Stomach (tissue), 9 donors: ENCODE data around the gene RPP38. TPM values are rescaled to one million over a fixed set of nuclear protein-coding genes. Genes with fewer than 3 reads are reported as not detected.

Source experiments
- DNase-seq, 2 donors: peaks; one replicate each; pipeline versions ENCODE4 v3.0.0 to v3.0.0-alpha.2; 2013 to 2019
- H3K27ac ChIP-seq, 5 donors: fragments of 200-600 bp in 4 of 5; sonication (generic) in 4 of 5; one replicate each; pipeline ENCODE4 v1.5.1; 2013 to 2019; ENCODE audit warnings: mild to moderate bottlenecking in 1 of 5, moderate library complexity in 1 of 5
- H3K27me3 ChIP-seq, 3 donors: fragments of 200-600 bp; sonication (generic); one replicate each; pipeline ENCODE4 v1.5.1; 2017 to 2019; ENCODE audit warnings: mixed run types in 1 of 3
- H3K36me3 ChIP-seq, 4 donors: fragments of 200-600 bp; sonication (generic); 1 replicate in 3 of 4; 2 replicates in 1 of 4; pipeline ENCODE4 v1.5.1; 2016 to 2019
- H3K4me1 ChIP-seq, 4 donors: fragments of 200-600 bp; sonication (generic); one replicate each; pipeline ENCODE4 v1.5.1; 2016 to 2019
- H3K4me3 ChIP-seq, 4 donors: fragments of 200-600 bp; sonication (generic) in 3 of 4; one replicate each; pipeline ENCODE4 v1.5.1; 2016 to 2019; ENCODE audit warnings: mild to moderate bottlenecking in 1 of 4
- H3K9me3 ChIP-seq, 4 donors: fragments of 200-600 bp; sonication (generic); one replicate each; pipeline ENCODE4 v1.5.1; 2016 to 2019
- CTCF ChIP-seq, 7 experiments: fragments of 450-650 bp in 4 of 7; fragments of 200-600 bp in 3 of 7; sonication (generic) in 3 of 7; IDR thresholded peaks; one replicate each; pipeline ENCODE4 v1.5.1; 2016 to 2019; ENCODE audit warnings: antibody characterized with exemption in 7 of 7, control low read depth in 2 of 7, mild to moderate bottlenecking in 1 of 7
- EP300 ChIP-seq: sonication (generic); formaldehyde crosslinking; IDR thresholded peaks from one replicate; pipeline ENCODE4 v1.6.1; 2017; ENCODE audit warnings: antibody characterized with exemption
- POLR2A ChIP-seq, 4 donors: fragments of 450-650 bp; IDR thresholded peaks; one replicate each; pipeline ENCODE4 v1.6.1; 2016; ENCODE audit warnings: antibody characterized with exemption in 4 of 4, control low read depth in 2 of 4, mild to moderate bottlenecking in 1 of 4, moderate library complexity in 1 of 4
- POLR2AphosphoS5 ChIP-seq, 3 donors: sonication (generic); formaldehyde crosslinking; IDR thresholded peaks; one replicate each; pipeline ENCODE4 v1.6.1; 2016; ENCODE audit warnings: antibody characterized with exemption in 3 of 3
- WGBS, 5 donors: extraction: QIAGEN DNeasy Blood & Tissue Kit in 3 of 5; methylation state at CpG; one replicate each; pipeline versions ENCODE4 v1.1.5 to v1.1.7; 2013 to 2018; 5-methylcytosine and 5-hydroxymethylcytosine counted together
- intact Hi-C: fragments of 100-400 bp; cut with DNase I; formaldehyde crosslinking; loops from one replicate; pipeline ENCODE4 v1.15.1; 2023; ENCODE audit warnings: low total_unique reads
- polyA plus RNA-seq, 3 donors: library from polyadenylated mRNA; stranded (reverse); fragments of 200-250 nt; gene quantifications; one replicate each; pipeline ENCODE4 v1.2.3, GENCODE V29; 2013
- total RNA-seq, 5 donors: library from RNA; depleted of rRNA; stranded (reverse); fragments of >200 nt; gene quantifications; one replicate each; pipeline versions ENCODE4 v1.1.0 to v1.2.3, GENCODE V29; 2014 to 2016
- donor health status: healthy with polysubstance abuse.
- donor health status: Bipolar disorder and iron deficiency.
- donor health status: healthy.

Gene RPP38
- total and polyA plus RNA-seq, 8 donors, result 4.5 to 29.4 (median 19.6) TPM; not detected in 1

GRCh38 chr10:15112657-15113056 lies 15.5 kb downstream of the RPP38 start:
- no peaks in the 10 kb centered on the region for H3K9me3 ChIP-seq
- no peaks in the 10 kb centered on the region for H3K4me1 ChIP-seq
- H3K27ac ChIP-seq, result no peak overlapping the region
- intact Hi-C loops, result no loop called here
- no peaks in the 10 kb centered on the region for H3K27me3 ChIP-seq
- no peak for DNase-seq
- 91 to 95% (median 93%) methylated on average over 13 of the region's 13 CpGs for WGBS, 5 donors
- H3K4me3 ChIP-seq, result no peak overlapping the region
- peaks cover 0 to 88% (median 77%) of the 10 kb centered on the region in 4 donors for H3K36me3 ChIP-seq
- TF ChIP-seq CTCF (IDR thresholded peaks at IDR 0.05) (no peak), POLR2AphosphoS5 (IDR thresholded peaks at IDR 0.05) (no peak), EP300 (no peak), POLR2A (IDR thresholded peaks at IDR 0.05) (no peak)

DNA sequence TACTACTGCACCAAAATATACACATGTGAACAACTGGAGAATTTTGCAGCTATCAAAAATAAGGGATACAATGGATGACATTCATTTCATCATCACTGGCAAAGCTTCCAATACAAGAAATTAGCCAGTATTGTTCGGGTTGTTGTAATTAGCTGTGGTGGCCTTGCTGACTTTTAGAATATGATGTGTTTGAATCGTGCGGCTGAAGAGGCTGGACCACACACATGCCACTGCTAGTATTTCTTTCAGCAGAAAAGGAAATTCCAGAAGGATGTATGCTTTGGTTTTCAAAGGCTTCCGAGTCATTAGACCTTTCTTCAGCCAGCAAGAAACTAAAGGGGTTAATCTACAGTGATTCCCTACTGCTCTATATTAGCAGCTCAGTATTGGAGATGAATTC lies 16.6 kb downstream of the RPP38 start:
- H3K36me3 ChIP-seq, result peaks cover 0 to 89% (median 77%) of the 10 kb centered on the region in 4 donors
- no peak for TF ChIP-seq EP300
- no peak for TF ChIP-seq CTCF (IDR thresholded peaks at IDR 0.05)
- H3K27ac ChIP-seq, result no peak overlapping the region
- intact Hi-C loops, result no loop called here
- no peaks in the 10 kb centered on the region for H3K27me3 ChIP-seq
- H3K9me3 ChIP-seq, result no peaks in the 10 kb centered on the region
- DNase-seq, result no peak
- H3K4me1 ChIP-seq, result no peaks in the 10 kb centered on the region
- WGBS, 5 donors, result 81 to 99% (median 95%) methylated on average over 4 of the region's 4 CpGs
- H3K4me3 ChIP-seq, result no peak overlapping the region

DNA sequence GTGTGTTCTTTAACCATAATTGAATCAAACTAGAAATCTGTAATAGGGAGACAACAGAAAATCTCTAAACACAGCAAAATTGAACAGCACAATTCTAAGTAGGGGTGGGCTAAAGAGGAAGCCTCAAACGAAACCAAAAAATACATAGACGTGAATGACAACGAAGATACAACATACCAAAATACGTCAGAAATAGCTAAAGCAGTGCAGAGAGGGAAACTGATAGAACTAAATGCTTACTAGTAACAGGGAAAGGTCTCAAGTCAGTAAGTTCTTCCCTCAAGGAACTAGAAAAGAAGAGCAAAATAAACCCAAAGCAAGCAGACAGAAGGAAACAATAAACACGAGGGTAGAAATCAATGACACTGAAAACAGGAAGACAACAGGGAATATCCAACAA lies 19.1 kb downstream of the RPP38 start:
- no peak for DNase-seq
- intact Hi-C loops, result no loop called here
- 91 to 98% (median 97%) methylated on average over 5 of the region's 5 CpGs for WGBS, 5 donors
- Histone ChIP-seq H3K36me3 (peaks cover 0 to 86% (median 74%) of the 10 kb centered on the region in 4 donors), H3K4me1 (no peaks in the 10 kb centered on the region), H3K27me3 (no peaks in the 10 kb centered on the region), H3K9me3 (no peaks in the 10 kb centered on the region), H3K4me3 (no peak overlapping the region), H3K27ac (no peak overlapping the region)
- TF ChIP-seq EP300, result no peak
- no peak for TF ChIP-seq POLR2AphosphoS5 (IDR thresholded peaks at IDR 0.05)
- TF ChIP-seq CTCF (IDR thresholded peaks at IDR 0.05), result no peak
- TF ChIP-seq POLR2A (IDR thresholded peaks at IDR 0.05), result no peak

DNA sequence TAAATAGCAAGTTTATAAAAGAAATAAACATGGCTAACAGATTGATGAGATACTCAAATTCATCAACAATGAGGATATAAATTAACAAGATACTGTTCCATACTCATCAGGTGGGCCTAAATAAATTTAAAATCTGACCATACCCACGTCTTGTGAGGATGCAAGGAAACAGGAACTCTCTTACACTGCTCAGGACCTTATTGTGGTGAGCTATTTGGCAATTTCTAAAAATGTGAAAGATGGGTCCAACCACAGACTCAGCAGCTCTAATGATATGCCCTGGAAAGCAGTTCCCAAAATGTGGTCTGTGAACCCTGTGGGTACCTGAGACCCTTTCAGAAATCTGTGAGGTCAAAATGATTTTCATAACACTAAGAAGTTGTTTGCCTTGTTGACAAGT lies 21.5 kb downstream of the RPP38 start:
- intact Hi-C loops, result no loop called here
- 75 to 100% (median 86%) methylated on average over 1 of the region's 1 CpG for WGBS, 5 donors

More for the DNA sequence above, 21.5 kb downstream of the RPP38 start:
- H3K36me3 ChIP-seq, result peaks cover 0 to 80% (median 67%) of the 10 kb centered on the region in 4 donors
- H3K4me3 ChIP-seq, result no peak overlapping the region
- H3K4me1 ChIP-seq, result peaks cover 0 to 5% (median 2%) of the 10 kb centered on the region in 4 donors
- H3K27ac ChIP-seq, result no peak overlapping the region
- no peak for DNase-seq
- H3K9me3 ChIP-seq, result no peaks in the 10 kb centered on the region
- H3K27me3 ChIP-seq, result no peaks in the 10 kb centered on the region
- TF ChIP-seq EP300 (no peak), POLR2AphosphoS5 (IDR thresholded peaks at IDR 0.05) (no peak), POLR2A (IDR thresholded peaks at IDR 0.05) (no peak), CTCF (IDR thresholded peaks at IDR 0.05) (no peak)
